ENCODE data around the gene C9orf50.

Gene C9orf50

DNA sequence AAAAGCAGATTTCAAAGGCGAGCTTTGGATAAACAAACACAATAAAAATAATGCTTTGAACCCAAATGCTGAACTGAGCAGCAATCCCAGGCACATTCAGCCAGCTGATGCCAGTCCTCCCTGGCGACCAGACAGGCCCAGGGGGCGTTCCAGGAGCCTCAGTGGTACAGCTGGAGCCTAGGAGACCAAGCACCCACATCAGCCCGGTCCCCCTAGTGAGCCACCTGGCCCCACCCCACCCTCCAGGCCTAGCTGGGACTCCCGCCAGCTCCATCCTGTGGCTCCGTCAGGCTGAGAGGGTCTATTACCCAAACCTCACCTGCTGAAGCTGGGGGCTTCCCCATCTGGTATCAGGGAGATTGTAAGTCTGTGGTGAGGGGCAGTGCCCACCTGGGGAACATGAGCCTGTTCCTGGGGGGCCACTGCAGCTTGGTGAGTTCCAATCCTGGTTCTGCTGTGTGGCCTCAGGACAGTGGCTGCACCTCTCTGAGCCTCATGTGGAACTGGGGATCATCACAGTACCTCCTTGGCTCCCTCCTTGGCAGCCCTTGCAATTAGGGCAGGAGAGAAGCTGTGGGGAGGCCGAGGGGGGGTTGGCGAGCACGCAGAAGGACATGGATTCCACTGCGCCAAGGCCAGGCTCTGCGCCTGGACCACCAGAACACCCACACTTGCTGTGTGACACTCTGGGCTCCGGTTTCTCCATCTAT is 16.7 kb downstream of the C9orf50 start:
- H3K4me3 ChIP-seq (ENCODE audit: low read depth, low read length): no peak overlapping the region
- TF ChIP-seq, protein P1, sequence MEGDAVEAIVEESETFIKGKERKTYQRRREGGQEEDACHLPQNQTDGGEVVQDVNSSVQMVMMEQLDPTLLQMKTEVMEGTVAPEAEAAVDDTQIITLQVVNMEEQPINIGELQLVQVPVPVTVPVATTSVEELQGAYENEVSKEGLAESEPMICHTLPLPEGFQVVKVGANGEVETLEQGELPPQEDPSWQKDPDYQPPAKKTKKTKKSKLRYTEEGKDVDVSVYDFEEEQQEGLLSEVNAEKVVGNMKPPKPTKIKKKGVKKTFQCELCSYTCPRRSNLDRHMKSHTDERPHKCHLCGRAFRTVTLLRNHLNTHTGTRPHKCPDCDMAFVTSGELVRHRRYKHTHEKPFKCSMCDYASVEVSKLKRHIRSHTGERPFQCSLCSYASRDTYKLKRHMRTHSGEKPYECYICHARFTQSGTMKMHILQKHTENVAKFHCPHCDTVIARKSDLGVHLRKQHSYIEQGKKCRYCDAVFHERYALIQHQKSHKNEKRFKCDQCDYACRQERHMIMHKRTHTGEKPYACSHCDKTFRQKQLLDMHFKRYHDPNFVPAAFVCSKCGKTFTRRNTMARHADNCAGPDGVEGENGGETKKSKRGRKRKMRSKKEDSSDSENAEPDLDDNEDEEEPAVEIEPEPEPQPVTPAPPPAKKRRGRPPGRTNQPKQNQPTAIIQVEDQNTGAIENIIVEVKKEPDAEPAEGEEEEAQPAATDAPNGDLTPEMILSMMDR (IDR thresholded peaks at IDR 0.05; ENCODE audit: borderline replicate concordance, insufficient read depth, low read depth, low read length): no peak

DNA sequence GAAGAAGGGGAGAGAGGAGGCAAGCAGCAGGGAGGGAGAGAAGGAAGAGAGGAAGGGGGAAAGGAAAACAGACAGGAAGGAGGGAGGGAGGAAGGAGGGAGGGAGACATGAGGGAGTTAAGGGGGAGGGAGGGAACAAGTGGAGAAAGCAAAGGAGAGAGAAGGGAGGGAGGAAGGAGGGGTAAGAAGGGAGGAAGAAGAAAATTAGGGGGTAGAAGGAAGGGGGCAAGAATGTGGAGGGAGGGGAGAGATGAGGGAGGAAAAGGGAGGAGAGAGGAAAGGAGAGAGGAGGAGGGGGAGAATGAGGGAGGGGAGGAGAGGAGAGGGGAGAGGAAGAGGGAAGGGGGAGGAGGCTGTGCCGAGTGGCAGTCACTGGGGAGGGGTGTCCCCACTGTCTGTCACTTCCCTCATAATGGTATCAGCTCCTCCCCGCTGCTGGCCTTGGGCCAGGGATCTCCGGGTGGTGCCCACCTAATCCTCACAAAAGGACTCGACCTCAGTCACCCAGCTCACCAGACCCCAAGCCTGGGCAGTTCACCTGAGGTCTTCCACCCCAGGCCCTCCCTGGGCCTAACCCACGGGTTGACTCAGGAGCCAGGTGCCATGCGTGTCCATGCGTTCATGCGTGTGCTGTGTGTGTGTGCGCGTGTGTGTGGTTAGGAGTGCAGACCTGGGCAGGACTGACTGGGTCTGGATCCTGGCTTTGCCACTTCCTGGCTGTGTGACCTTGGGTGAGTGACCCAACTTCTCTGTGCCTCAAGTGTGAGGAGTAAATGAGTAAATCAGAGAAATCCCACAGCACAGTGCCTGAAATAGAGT is 18.1 kb downstream of the C9orf50 start:
- TF ChIP-seq, protein P1 (IDR thresholded peaks at IDR 0.05; ENCODE audit: borderline replicate concordance, insufficient read depth, low read depth, low read length): no peak

DNA sequence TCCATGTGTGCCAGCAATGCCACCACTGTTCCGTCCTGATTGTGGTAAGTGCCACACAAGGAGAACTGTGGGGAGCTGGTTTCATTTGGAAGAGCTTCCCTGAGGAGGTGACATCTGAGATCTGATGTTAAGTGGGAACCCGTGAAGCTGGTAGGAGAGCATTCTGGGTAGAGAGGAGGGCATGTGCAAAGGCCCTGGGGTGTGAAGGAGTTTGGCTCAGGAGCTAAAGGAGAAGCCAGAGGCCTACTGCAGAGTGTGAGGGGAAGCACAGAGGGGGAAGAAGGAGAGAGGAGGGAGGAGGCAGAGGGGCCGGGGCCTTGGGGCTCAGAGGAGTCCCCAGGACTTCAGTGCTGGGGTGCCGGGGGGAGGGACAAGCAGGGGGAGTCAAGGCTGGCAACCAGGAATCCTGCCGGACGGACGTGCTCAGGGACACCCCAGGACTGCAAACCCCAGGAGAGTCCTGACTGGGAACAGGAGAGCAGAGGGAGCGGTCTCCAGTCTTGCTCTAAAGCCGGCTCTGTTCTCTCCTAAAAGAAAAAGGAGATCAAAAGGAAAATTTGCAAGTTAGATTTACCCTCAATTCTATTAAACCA is 19.7 kb downstream of the C9orf50 start:
- TF ChIP-seq, protein P1 (IDR thresholded peaks at IDR 0.05; ENCODE audit: borderline replicate concordance, insufficient read depth, low read depth, low read length): no peak

More for the DNA sequence above, 18.1 kb downstream of the C9orf50 start:
- H3K4me3 ChIP-seq (ENCODE audit: low read depth, low read length): no peak overlapping the region

DNA sequence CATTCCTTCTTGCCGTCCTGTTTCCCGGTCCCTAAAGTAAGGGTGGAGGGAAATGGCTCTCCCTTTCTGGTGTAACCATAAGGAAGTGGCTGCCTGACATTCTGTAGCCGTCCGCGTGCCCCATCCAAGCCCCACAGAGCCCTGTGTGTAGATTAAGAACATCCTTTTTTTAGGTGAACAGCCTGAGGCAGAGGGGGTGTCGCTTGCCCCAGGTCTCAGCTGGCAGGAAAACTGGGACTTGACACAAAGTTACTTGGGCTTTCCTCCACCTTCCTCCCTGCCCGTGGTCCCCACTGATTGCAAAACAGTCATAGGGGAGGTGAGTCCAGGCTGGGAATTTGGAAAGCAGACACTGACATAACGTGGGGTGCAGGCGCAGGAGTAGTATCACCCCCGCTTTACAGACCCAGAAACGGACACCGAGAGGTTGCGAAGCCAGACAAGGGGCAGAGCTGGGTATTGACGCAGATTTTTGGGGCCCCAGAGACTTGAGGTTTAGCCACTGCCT is 22.8 kb downstream of the C9orf50 start:
- H3K4me3 ChIP-seq (ENCODE audit: low read depth, low read length): no peak overlapping the region

More for the DNA sequence above, 19.7 kb downstream of the C9orf50 start:
- no peak overlapping the region for H3K4me3 ChIP-seq (ENCODE audit: low read depth, low read length)

DNA sequence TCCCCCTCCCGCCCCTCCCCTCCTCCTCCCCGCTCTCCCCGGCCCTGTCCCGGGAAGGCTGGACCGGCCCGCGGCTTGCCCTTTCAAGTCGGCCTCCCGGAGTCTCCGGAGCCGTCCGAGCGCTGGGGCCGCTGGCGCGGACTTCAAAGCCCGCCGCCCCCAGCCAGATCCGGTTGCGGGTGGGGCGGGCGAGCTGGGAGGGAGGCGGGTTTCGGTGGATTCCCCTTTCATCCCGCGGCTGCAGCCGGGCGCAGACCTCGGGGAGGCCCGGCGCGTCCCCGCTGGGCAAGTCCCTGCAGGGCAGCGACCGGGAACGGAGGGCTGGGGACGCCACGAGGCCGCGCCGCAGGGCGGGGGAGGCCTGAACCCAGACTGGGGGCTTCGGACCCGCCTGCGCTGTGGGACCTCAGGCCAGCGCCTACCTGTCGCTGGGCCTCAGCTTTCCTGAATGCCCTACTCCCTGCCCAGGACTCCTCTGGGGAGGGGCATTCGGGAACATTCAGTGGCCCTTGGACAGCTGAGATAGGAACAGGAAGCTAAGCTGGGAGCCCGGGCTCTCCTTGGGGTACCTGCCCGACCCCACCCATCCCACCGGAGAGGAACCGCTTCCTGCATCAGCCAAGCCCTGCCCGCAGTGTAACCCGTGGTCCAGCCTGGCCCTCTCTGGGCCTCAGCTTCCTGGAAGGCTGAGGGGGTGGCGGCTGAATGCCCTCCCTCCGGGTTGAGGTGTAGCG is 23.4 kb downstream of the C9orf50 start:
- TF ChIP-seq, protein P1 (IDR thresholded peaks at IDR 0.05; ENCODE audit: borderline replicate concordance, insufficient read depth, low read depth, low read length): no peak
- peak overlapping the region; percentile 22 for H3K4me3 ChIP-seq (ENCODE audit: low read depth, low read length)

More for the DNA sequence above, 22.8 kb downstream of the C9orf50 start:
- TF ChIP-seq, protein P1 (IDR thresholded peaks at IDR 0.05; ENCODE audit: borderline replicate concordance, insufficient read depth, low read depth, low read length): no peak

DNA sequence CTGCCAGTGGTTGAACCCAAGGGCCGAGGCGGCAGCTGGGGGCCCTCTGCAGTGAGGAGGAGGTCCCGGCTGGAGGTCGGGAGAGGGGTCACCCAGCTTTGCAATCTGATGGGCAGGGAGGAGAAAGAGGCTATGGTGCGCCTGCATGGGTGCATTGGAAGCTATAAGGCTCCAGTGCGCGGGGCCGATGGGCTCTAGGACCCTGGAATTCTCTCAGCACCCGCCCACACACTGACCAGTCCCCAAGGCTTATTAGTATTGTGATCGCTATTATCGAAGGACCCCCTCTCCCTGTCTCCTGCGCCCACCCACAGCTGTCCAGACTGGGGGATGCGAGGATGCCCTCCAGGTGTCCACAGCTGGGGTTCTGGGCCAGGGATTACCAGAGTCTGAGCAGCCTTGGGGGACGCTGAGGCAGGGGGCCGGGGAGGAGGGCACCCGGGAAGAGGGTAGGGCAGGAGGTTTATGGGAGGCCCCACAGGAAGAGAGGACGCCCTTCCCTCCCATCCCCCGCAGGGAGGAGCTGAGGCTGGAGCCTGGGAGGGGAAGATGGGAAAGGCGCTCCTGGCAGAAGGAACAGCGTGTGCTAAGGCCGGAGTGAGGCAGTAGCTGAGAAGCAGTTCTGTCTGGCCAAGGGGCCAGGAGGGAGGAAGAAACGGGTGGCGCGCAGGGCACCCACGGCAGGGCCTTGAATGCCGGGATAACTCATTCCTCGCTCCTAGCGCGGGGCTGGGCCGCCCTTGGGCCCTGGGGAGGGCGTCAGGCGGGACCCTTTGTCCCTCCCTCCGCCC is 24.2 kb downstream of the C9orf50 start:
- TF ChIP-seq, protein P1 (IDR thresholded peaks at IDR 0.05; ENCODE audit: borderline replicate concordance, insufficient read depth, low read depth, low read length): no peak
- peak overlapping the region; percentile 22 for H3K4me3 ChIP-seq (ENCODE audit: low read depth, low read length)
